Endothelial cell of umbilical vein (primary cell): ENCODE measurements around the gene STAT1. TPM values are rescaled to one million over a fixed set of nuclear protein-coding genes. Genes with fewer than 3 reads are reported as not detected.

Source experiments
- BruUV-seq: library from RNA; stranded (reverse); fragments of 400-500 nt; replicated peaks from 2 replicates; lab custom pipeline; 2021; lab: Mats Ljungman, UMichigan
- CTCF ChIA-PET: fragments of 300-600, 350-600 bp; sonication (Branson Sonifier 250); formaldehyde crosslinking; loops from one replicate; lab custom pipeline; 2021; ENCODE audit warnings: antibody characterized with exemption, inconsistent platforms; lab: Charles Lee
- POLR2A ChIA-PET: fragments of 300-600, 350-600 bp; sonication (Branson Sonifier 250); formaldehyde crosslinking; loops from one replicate; lab custom pipeline; 2021; ENCODE audit warnings: antibody characterized with exemption, inconsistent platforms; lab: Charles Lee
- DNase-seq: peaks from one replicate; pipeline ENCODE4 v3.0.0-alpha.2; 2011; ENCODE audit warnings: low read depth, low spot score
- FAIRE-seq: peaks from 2 replicates; lab custom pipeline; 2011; peaks lifted over from hg19 to GRCh38; lab: Jason Lieb, UNC
- H2AFZ ChIP-seq: 2 replicates; pipeline ENCODE4 v1.6.0; 2012; ENCODE audit warnings: low read depth, low read length, control low read depth, inconsistent platforms
- H3K27ac ChIP-seq: 2 replicates; pipeline ENCODE4 v1.5.1; 2011; ENCODE audit warnings: low read depth, mild to moderate bottlenecking, control low read depth, low read length, moderate library complexity; ENCODE audit not compliant: insufficient read depth
- H3K27me3 ChIP-seq, 2 experiments: 2 replicates each; pipeline versions ENCODE4 v1.6.0 to v1.6.1; 2011; ENCODE audit warnings: low read length in 2 of 2, mixed read lengths in 1 of 2; ENCODE audit not compliant: control insufficient read depth in 2 of 2, insufficient read depth in 2 of 2
- H3K36me3 ChIP-seq, 2 experiments: 2 replicates in 1 of 2; 3 replicates in 1 of 2; pipeline ENCODE4 v1.5.1; 2011; ENCODE audit warnings: low read length in 2 of 2, mild to moderate bottlenecking in 1 of 2, moderate library complexity in 1 of 2; ENCODE audit not compliant: control insufficient read depth in 2 of 2, insufficient read depth in 2 of 2; ENCODE audit errors: extremely low read depth in 1 of 2
- H3K4me1 ChIP-seq: 3 replicates; pipeline ENCODE4 v1.5.1; 2011; ENCODE audit warnings: mild to moderate bottlenecking, low read length; ENCODE audit not compliant: control insufficient read depth, insufficient read depth; ENCODE audit errors: extremely low read depth
- H3K4me2 ChIP-seq: 2 replicates; pipeline ENCODE4 v1.6.1; 2011; ENCODE audit warnings: low read length, control low read depth, mixed read lengths; ENCODE audit not compliant: insufficient read depth
- H3K4me3 ChIP-seq, 3 experiments: fragments of 200-600 bp in 1 of 3; sonication (generic), shearing (Covaris generic) in 1 of 3; replicated peaks in 1 of 3; 2 replicates each; pipeline ENCODE4 v1.5.1; 2011 to 2016; ENCODE audit warnings: control low read depth in 3 of 3, low read length in 3 of 3, mild to moderate bottlenecking in 2 of 3, inconsistent platforms in 1 of 3, low read depth in 1 of 3, moderate library complexity in 1 of 3; ENCODE audit not compliant: insufficient read depth in 1 of 3
- H3K79me2 ChIP-seq: 2 replicates; pipeline ENCODE4 v1.6.0; 2012; ENCODE audit warnings: low read length, inconsistent platforms; ENCODE audit not compliant: control insufficient read depth, insufficient read depth
- H3K9ac ChIP-seq: replicated peaks from 2 replicates; pipeline ENCODE3; 2011; ENCODE audit warnings: low read length, control low read depth; ENCODE audit not compliant: insufficient read depth; ENCODE audit errors: extremely low read depth
- H3K9me1 ChIP-seq: replicated peaks from 3 replicates; pipeline ENCODE4 v1.6.0; 2011; ENCODE audit warnings: mild to moderate bottlenecking, low read length; ENCODE audit not compliant: control insufficient read depth, insufficient read depth; ENCODE audit errors: extremely low read depth
- H3K9me3 ChIP-seq: replicated peaks from 2 replicates; pipeline ENCODE4 v1.5.1; 2012; ENCODE audit warnings: low read length, inconsistent platforms; ENCODE audit not compliant: control insufficient read depth, insufficient read depth
- H4K20me1 ChIP-seq: replicated peaks from 2 replicates; pipeline ENCODE3; 2011; ENCODE audit warnings: mild to moderate bottlenecking, low read length; ENCODE audit not compliant: control insufficient read depth, insufficient read depth; ENCODE audit errors: extremely low read depth
- CTCF ChIP-seq, 2 donors: IDR thresholded peaks; 1 replicate in 1 of 2; 2 replicates in 1 of 2; pipeline ENCODE4 v1.5.1; 2011; ENCODE audit warnings: low read length in 2 of 2, mild to moderate bottlenecking in 2 of 2, moderate library complexity in 2 of 2, control low read depth in 1 of 2, inconsistent platforms in 1 of 2, low read depth in 1 of 2; ENCODE audit not compliant: insufficient read depth in 1 of 2; ENCODE audit errors: extremely low read depth in 1 of 2
- EZH2 ChIP-seq: IDR thresholded peaks from 2 replicates; pipeline ENCODE4 v1.6.1; 2012; ENCODE audit warnings: borderline replicate concordance, low read depth, mild to moderate bottlenecking, moderate library complexity, low read length, inconsistent platforms; ENCODE audit not compliant: severe bottlenecking
- FOS ChIP-seq: IDR thresholded peaks from 2 replicates; pipeline ENCODE4 v1.6.1; 2011; ENCODE audit warnings: mild to moderate bottlenecking, low read length, moderate library complexity, borderline replicate concordance; ENCODE audit not compliant: insufficient read depth
- GATA2 ChIP-seq: IDR thresholded peaks from 2 replicates; pipeline ENCODE4 v1.7.0; 2011; ENCODE audit warnings: low read depth, mild to moderate bottlenecking, moderate library complexity, mixed read lengths, low read length; ENCODE audit not compliant: insufficient read length, insufficient read depth
- JUN ChIP-seq: IDR thresholded peaks from 2 replicates; pipeline ENCODE4 v1.6.1; 2011; ENCODE audit warnings: borderline replicate concordance, low read depth; ENCODE audit not compliant: insufficient read length, insufficient read depth
- MYC ChIP-seq: IDR thresholded peaks from one replicate; pipeline ENCODE4 v1.6.1; 2011; ENCODE audit warnings: mild to moderate bottlenecking, low read depth, low read length
- POLR2A ChIP-seq: IDR thresholded peaks from 2 replicates; pipeline ENCODE4 v1.6.1; 2012; ENCODE audit warnings: low read depth, mild to moderate bottlenecking, control low read depth, low read length
- POLR2AphosphoS5 ChIP-seq: IDR thresholded peaks from 2 replicates; pipeline ENCODE4 v1.6.1; 2012; ENCODE audit warnings: low read depth, mild to moderate bottlenecking, control low read depth, low read length, moderate library complexity; ENCODE audit not compliant: insufficient read depth
- dilution Hi-C: fragments of 300-500 bp; cut with MboI; formaldehyde crosslinking; loops from one replicate; pipeline ENCODE4 v1.15.0; 2019; ENCODE audit warnings: low sequenced_read_pairs; ENCODE audit not compliant: extremely low pct_ligation_motif_present
- intact Hi-C: fragments of 100-400 bp; cut with micrococcal nuclease; formaldehyde crosslinking; loops from one replicate; pipeline ENCODE4 v1.10.0; 2022
- polyA plus RNA-seq, 4 experiments: library from polyadenylated mRNA; depleted of rRNA in 3 of 4; stranded (reverse) in 3 of 4; unstranded in 1 of 4; fragments of >200 nt; gene quantifications; 2 replicates each; pipeline versions ENCODE4 v1.2.1 to v1.2.3, GENCODE V29; 2011 to 2012; ENCODE audit warnings: missing spikeins in 1 of 4
- total RNA-seq: library from RNA; stranded (reverse); gene quantifications from 2 replicates; pipeline ENCODE4 v1.2.3, GENCODE V29; 2021
- TF ChIP-seq, protein P1 (sequence below): IDR thresholded peaks from 2 replicates; pipeline ENCODE4 v1.6.1; 2011; ENCODE audit not compliant: insufficient read depth, insufficient read length

Gene STAT1
- total and polyA plus RNA-seq, 2 donors (not counting 3 experiments of a cell fraction or from before 2014, with no cell fraction given): 64.2 to 67.6 TPM

- peak; percentile 65 for TF ChIP-seq FOS
- no peak for TF ChIP-seq MYC
- TF ChIP-seq JUN: peak; percentile 22
- no peak overlapping the region for H3K27ac ChIP-seq
- no peaks in the 10 kb centered on the region for H3K9me3 ChIP-seq
- H3K9me1 ChIP-seq: no peaks in the 10 kb centered on the region
- H3K4me1 ChIP-seq: peaks cover 26% of the 10 kb centered on the region
- CTCF ChIA-PET: interaction anchor here (0.9 to 5.9 kb wide), 4 partner anchors 14 to 187 kb away, joined by 3 to 56 read pairs (median 6); no protein-coding TSS in a partner anchor
- H3K4me3 ChIP-seq: no peak overlapping the region
- H3K4me2 ChIP-seq: peak overlapping the region; percentile 22
- DNase-seq: peak; percentile 57
- dilution Hi-C loops: no loop called here
- no peak for FAIRE-seq
- H3K36me3 ChIP-seq: no peaks in the 10 kb centered on the region
- H4K20me1 ChIP-seq: no peaks in the 10 kb centered on the region
- POLR2A ChIA-PET: no interaction called here
- intact Hi-C loops: loop anchor here (10.0 kb wide), 1 partner anchor 347 kb away; no protein-coding TSS in a partner anchor
- no peaks in the 10 kb centered on the region for H3K27me3 ChIP-seq
- BruUV-seq: no TSS peak
- no peaks in the 10 kb centered on the region for H3K79me2 ChIP-seq
- H3K9ac ChIP-seq: no peak overlapping the region
- no peak overlapping the region for H2AFZ ChIP-seq
These were observed 24.3 kb upstream of the STAT1 start for GRCh38 chr2:191038241-191038725.

- Histone ChIP-seq H2AFZ (no peak overlapping the region), H3K9ac (no peak overlapping the region), H3K4me2 (no peak overlapping the region), H3K4me1 (peaks cover 33% of the 10 kb centered on the region), H3K79me2 (no peaks in the 10 kb centered on the region), H3K9me1 (no peaks in the 10 kb centered on the region), H3K4me3 (no peak overlapping the region), H3K36me3 (no peaks in the 10 kb centered on the region), H3K9me3 (no peaks in the 10 kb centered on the region), H4K20me1 (no peaks in the 10 kb centered on the region), H3K27ac (no peak overlapping the region), H3K27me3 (no peaks in the 10 kb centered on the region)
- dilution Hi-C loops (no loop called here), intact Hi-C loops (loop anchor here (10.0 kb wide), 1 partner anchor 347 kb away; no protein-coding TSS in a partner anchor)
- BruUV-seq: no TSS peak
- DNase-seq: no peak
- FAIRE-seq: no peak
- CTCF ChIA-PET: interaction anchor here (1.4 to 5.9 kb wide), 3 partner anchors 15 to 157 kb away, joined by 3 to 56 read pairs (median 10); no protein-coding TSS in a partner anchor
- TF ChIP-seq MYC (no peak), EZH2 (no peak), POLR2A (no peak), JUN (no peak), FOS (no peak), POLR2AphosphoS5 (no peak), CTCF (IDR thresholded peaks at IDR 0.05; ENCODE audit: extremely low read depth in 1 of 2, insufficient read depth in 1 of 2, low read depth in 1 of 2, low read length in 2 of 2) (no peak), GATA2 (no peak)
- TF ChIP-seq, protein P1, sequence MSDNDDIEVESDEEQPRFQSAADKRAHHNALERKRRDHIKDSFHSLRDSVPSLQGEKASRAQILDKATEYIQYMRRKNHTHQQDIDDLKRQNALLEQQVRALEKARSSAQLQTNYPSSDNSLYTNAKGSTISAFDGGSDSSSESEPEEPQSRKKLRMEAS: no peak
- POLR2A ChIA-PET: no interaction called here
These were observed 23.4 kb upstream of the STAT1 start for GRCh38 chr2:191037351-191037750.
